DOHH2 (cell line): ENCODE measurements around the gene KIF26A.

ENCODE experiments used
- CTCF ChIP-seq: fragments of 200-600 bp; sonication (generic); IDR thresholded peaks from one replicate; pipeline ENCODE4 v1.5.1; 2014; ENCODE audit warnings: antibody characterized with exemption, mild to moderate bottlenecking, low read depth, low read length; ENCODE audit not compliant: poor library complexity, severe bottlenecking
- EZH2phosphoT487 ChIP-seq: fragments of 200-600 bp; sonication (generic); IDR thresholded peaks from 2 replicates; pipeline ENCODE4 v1.6.1; 2017; ENCODE audit warnings: borderline replicate concordance, mild to moderate bottlenecking, antibody characterized with exemption, low read length, moderate library complexity, mixed read lengths

GRCh38 chr14:104093366-104094055, 44.9 kb upstream of the KIF26A start:
- TF ChIP-seq CTCF (no peak), EZH2phosphoT487 (no peak)
